IPS-15b (cell line): Measurements from ENCODE around the gene TRIM31.

Source experiments
- H3K27me3 ChIP-seq: one replicate; pipeline ENCODE4 v1.6.1; 2013; ENCODE audit warnings: low read length; ENCODE audit not compliant: control insufficient read depth, insufficient read depth
- H3K36me3 ChIP-seq: one replicate; pipeline ENCODE4 v1.6.1; 2013; ENCODE audit warnings: low read length; ENCODE audit not compliant: control insufficient read depth, insufficient read depth
- H3K4me1 ChIP-seq: one replicate; pipeline ENCODE4 v1.6.1; 2013; ENCODE audit warnings: mild to moderate bottlenecking, low read length; ENCODE audit not compliant: control insufficient read depth, insufficient read depth
- H3K4me3 ChIP-seq: one replicate; pipeline ENCODE4 v1.5.1; 2013; ENCODE audit warnings: low read depth, low read length
- H3K9ac ChIP-seq: one replicate; pipeline ENCODE4 v1.6.1; 2013; ENCODE audit warnings: low read depth, mild to moderate bottlenecking, low read length
- H3K9me3 ChIP-seq: one replicate; pipeline ENCODE4 v1.6.1; 2013; ENCODE audit warnings: mild to moderate bottlenecking, low read length; ENCODE audit not compliant: control insufficient read depth, insufficient read depth

The TRIM31 gene

GRCh38 chr6:30102970-30103871, 9.7 kb downstream of the TRIM31 start:
- no peak overlapping the region for H3K9ac ChIP-seq
- H3K4me3 ChIP-seq: peak overlapping the region; percentile 74
- H3K27me3 ChIP-seq: peaks cover 79% of the 10 kb centered on the region
- no peaks in the 10 kb centered on the region for H3K9me3 ChIP-seq
- no peaks in the 10 kb centered on the region for H3K36me3 ChIP-seq
- H3K4me1 ChIP-seq: peaks cover 7% of the 10 kb centered on the region

- H3K36me3 ChIP-seq: no peaks in the 10 kb centered on the region
- H3K9ac ChIP-seq: no peak overlapping the region
- peak overlapping the region; percentile 47 for H3K4me3 ChIP-seq
- H3K9me3 ChIP-seq: no peaks in the 10 kb centered on the region
- H3K4me1 ChIP-seq: peaks cover 7% of the 10 kb centered on the region
- peaks cover 81% of the 10 kb centered on the region for H3K27me3 ChIP-seq
These were observed 10.4 kb downstream of the TRIM31 start for GRCh38 chr6:30102414-30102969.

GRCh38 chr6:30101444-30102413, 11.2 kb downstream of the TRIM31 start:
- H3K4me3 ChIP-seq: peak overlapping the region; percentile 47
- peaks cover 87% of the 10 kb centered on the region for H3K27me3 ChIP-seq
- H3K36me3 ChIP-seq: no peaks in the 10 kb centered on the region
- H3K9ac ChIP-seq: no peak overlapping the region
- no peaks in the 10 kb centered on the region for H3K9me3 ChIP-seq
- H3K4me1 ChIP-seq: peaks cover 7% of the 10 kb centered on the region

GRCh38 chr6:30100585-30101443, 12.1 kb downstream of the TRIM31 start:
- Histone ChIP-seq H3K36me3 (no peaks in the 10 kb centered on the region), H3K4me1 (peaks cover 7% of the 10 kb centered on the region), H3K9me3 (no peaks in the 10 kb centered on the region), H3K27me3 (peaks cover 92% of the 10 kb centered on the region), H3K9ac (no peak overlapping the region), H3K4me3 (peak overlapping the region; percentile 46)

- peak overlapping the region; percentile 46 for H3K4me3 ChIP-seq
- H3K27me3 ChIP-seq: peaks cover 90% of the 10 kb centered on the region
- H3K9me3 ChIP-seq: no peaks in the 10 kb centered on the region
- no peak overlapping the region for H3K9ac ChIP-seq
- H3K4me1 ChIP-seq: peaks cover 7% of the 10 kb centered on the region
- H3K36me3 ChIP-seq: no peaks in the 10 kb centered on the region
These were observed 12.7 kb downstream of the TRIM31 start for GRCh38 chr6:30100154-30100553.

- peaks cover 77% of the 10 kb centered on the region for H3K27me3 ChIP-seq
- no peaks in the 10 kb centered on the region for H3K36me3 ChIP-seq
- no peaks in the 10 kb centered on the region for H3K9me3 ChIP-seq
- H3K4me1 ChIP-seq: peaks cover 7% of the 10 kb centered on the region
- H3K4me3 ChIP-seq: no peak overlapping the region
- no peak overlapping the region for H3K9ac ChIP-seq
These were observed 14.8 kb downstream of the TRIM31 start for GRCh38 chr6:30097902-30098768.

GRCh38 chr6:30096829-30097228, 16.1 kb downstream of the TRIM31 start:
- Histone ChIP-seq H3K36me3 (no peaks in the 10 kb centered on the region), H3K4me1 (peaks cover 7% of the 10 kb centered on the region), H3K4me3 (no peak overlapping the region), H3K27me3 (peaks cover 70% of the 10 kb centered on the region), H3K9ac (no peak overlapping the region), H3K9me3 (no peaks in the 10 kb centered on the region)

- Histone ChIP-seq H3K9ac (no peak overlapping the region), H3K36me3 (no peaks in the 10 kb centered on the region), H3K4me3 (no peak overlapping the region), H3K4me1 (no peaks in the 10 kb centered on the region), H3K27me3 (peaks cover 63% of the 10 kb centered on the region), H3K9me3 (no peaks in the 10 kb centered on the region)
These were observed 18.8 kb downstream of the TRIM31 start for GRCh38 chr6:30093951-30094661.

GRCh38 chr6:30092852-30093543, 19.9 kb downstream of the TRIM31 start:
- Histone ChIP-seq H3K36me3 (no peaks in the 10 kb centered on the region), H3K9ac (no peak overlapping the region), H3K4me3 (no peak overlapping the region), H3K9me3 (no peaks in the 10 kb centered on the region), H3K27me3 (peaks cover 56% of the 10 kb centered on the region), H3K4me1 (no peaks in the 10 kb centered on the region)
